ENCODE results near the gene RUFY2.

GRCh38 chr10:68327889-68328786 is 78.9 kb downstream of the RUFY2 start:
- no peak for TF ChIP-seq ZNF274 (IDR thresholded peaks at IDR 0.05; ENCODE audit: low read depth, low read length)
- TF ChIP-seq YY1 (IDR thresholded peaks at IDR 0.05; ENCODE audit: insufficient read depth, insufficient read length): no peak
- TF ChIP-seq SUZ12 (IDR thresholded peaks at IDR 0.05; ENCODE audit: extremely low read depth, insufficient read depth, insufficient read length): no peak

All from NT2/D1 (cell line).